Measurements from ENCODE around the gene ELN. TPM values are rescaled to one million over a fixed set of nuclear protein-coding genes. Genes with fewer than 3 reads are reported as not detected.

The ELN gene
- polyA plus RNA-seq, 1 donor: 54.4 TPM

GRCh38 chr7:74063223-74063641 is 35.3 kb downstream of the ELN start:
- no CpG with 5 or more reads among the region's 14 CpGs for WGBS (ENCODE audit: insufficient coverage, low lambda C conversion rate)
- no peaks in the 10 kb centered on the region for H3K9me3 ChIP-seq (ENCODE audit: control insufficient read depth, low read depth, low read length)
- H3K4me1 ChIP-seq (ENCODE audit: control insufficient read depth, insufficient read depth, low read length): peaks cover 3% of the 10 kb centered on the region
- DNase-seq: no peak
- H3K27ac ChIP-seq (ENCODE audit: low read length): no peak overlapping the region
- H3K4me3 ChIP-seq (ENCODE audit: low read length): no peak overlapping the region
- no peaks in the 10 kb centered on the region for H3K27me3 ChIP-seq (ENCODE audit: control insufficient read depth, insufficient read depth, low read length)
- peaks cover 4% of the 10 kb centered on the region for H3K36me3 ChIP-seq (ENCODE audit: control insufficient read depth, insufficient read depth, low read length)

GRCh38 chr7:74063646-74064045 is 35.7 kb downstream of the ELN start:
- no peak overlapping the region for H3K4me3 ChIP-seq (ENCODE audit: low read length)
- no peaks in the 10 kb centered on the region for H3K27me3 ChIP-seq (ENCODE audit: control insufficient read depth, insufficient read depth, low read length)
- WGBS (ENCODE audit: insufficient coverage, low lambda C conversion rate): 100% methylated on average over 1 of the region's 12 CpGs
- H3K9me3 ChIP-seq (ENCODE audit: control insufficient read depth, low read depth, low read length): no peaks in the 10 kb centered on the region
- H3K36me3 ChIP-seq (ENCODE audit: control insufficient read depth, insufficient read depth, low read length): peaks cover 4% of the 10 kb centered on the region
- H3K27ac ChIP-seq (ENCODE audit: low read length): no peak overlapping the region
- DNase-seq: no peak
- H3K4me1 ChIP-seq (ENCODE audit: control insufficient read depth, insufficient read depth, low read length): peaks cover 3% of the 10 kb centered on the region

GRCh38 chr7:74064696-74065095 is 36.7 kb downstream of the ELN start:
- H3K4me3 ChIP-seq (ENCODE audit: low read length): no peak overlapping the region
- no peak for DNase-seq
- H3K9me3 ChIP-seq (ENCODE audit: control insufficient read depth, low read depth, low read length): no peaks in the 10 kb centered on the region
- H3K27ac ChIP-seq (ENCODE audit: low read length): no peak overlapping the region
- peaks cover 4% of the 10 kb centered on the region for H3K36me3 ChIP-seq (ENCODE audit: control insufficient read depth, insufficient read depth, low read length)
- no CpG with 5 or more reads among the region's 4 CpGs for WGBS (ENCODE audit: insufficient coverage, low lambda C conversion rate)
- no peaks in the 10 kb centered on the region for H3K27me3 ChIP-seq (ENCODE audit: control insufficient read depth, insufficient read depth, low read length)
- peaks cover under 1% of the 10 kb centered on the region for H3K4me1 ChIP-seq (ENCODE audit: control insufficient read depth, insufficient read depth, low read length)

GRCh38 chr7:74066626-74067025 is 38.7 kb downstream of the ELN start:
- WGBS (ENCODE audit: insufficient coverage, low lambda C conversion rate): no CpG with 5 or more reads among the region's 3 CpGs
- no peaks in the 10 kb centered on the region for H3K27me3 ChIP-seq (ENCODE audit: control insufficient read depth, insufficient read depth, low read length)
- H3K4me1 ChIP-seq (ENCODE audit: control insufficient read depth, insufficient read depth, low read length): no peaks in the 10 kb centered on the region
- no peak for DNase-seq
- H3K9me3 ChIP-seq (ENCODE audit: control insufficient read depth, low read depth, low read length): no peaks in the 10 kb centered on the region
- no peak overlapping the region for H3K27ac ChIP-seq (ENCODE audit: low read length)
- H3K4me3 ChIP-seq (ENCODE audit: low read length): no peak overlapping the region
- H3K36me3 ChIP-seq (ENCODE audit: control insufficient read depth, insufficient read depth, low read length): no peaks in the 10 kb centered on the region

- no CpG with 5 or more reads among the region's 20 CpGs for WGBS (ENCODE audit: insufficient coverage, low lambda C conversion rate)
- Histone ChIP-seq H3K4me3 (ENCODE audit: low read length) (no peak overlapping the region), H3K9me3 (ENCODE audit: control insufficient read depth, low read depth, low read length) (no peaks in the 10 kb centered on the region), H3K36me3 (ENCODE audit: control insufficient read depth, insufficient read depth, low read length) (no peaks in the 10 kb centered on the region), H3K27ac (ENCODE audit: low read length) (no peak overlapping the region), H3K27me3 (ENCODE audit: control insufficient read depth, insufficient read depth, low read length) (no peaks in the 10 kb centered on the region), H3K4me1 (ENCODE audit: control insufficient read depth, insufficient read depth, low read length) (no peaks in the 10 kb centered on the region)
- DNase-seq: no peak
These were observed 40.6 kb downstream of the ELN start for GRCh38 chr7:74068378-74069085.

GRCh38 chr7:74069086-74069541 is 41.1 kb downstream of the ELN start:
- no peak for DNase-seq
- no peaks in the 10 kb centered on the region for H3K9me3 ChIP-seq (ENCODE audit: control insufficient read depth, low read depth, low read length)
- no peaks in the 10 kb centered on the region for H3K27me3 ChIP-seq (ENCODE audit: control insufficient read depth, insufficient read depth, low read length)
- WGBS (ENCODE audit: insufficient coverage, low lambda C conversion rate): no CpG with 5 or more reads among the region's 16 CpGs
- no peak overlapping the region for H3K27ac ChIP-seq (ENCODE audit: low read length)
- H3K36me3 ChIP-seq (ENCODE audit: control insufficient read depth, insufficient read depth, low read length): no peaks in the 10 kb centered on the region
- H3K4me3 ChIP-seq (ENCODE audit: low read length): no peak overlapping the region
- H3K4me1 ChIP-seq (ENCODE audit: control insufficient read depth, insufficient read depth, low read length): no peaks in the 10 kb centered on the region

- H3K27ac ChIP-seq (ENCODE audit: low read length): no peak overlapping the region
- H3K4me1 ChIP-seq (ENCODE audit: control insufficient read depth, insufficient read depth, low read length): no peaks in the 10 kb centered on the region
- H3K9me3 ChIP-seq (ENCODE audit: control insufficient read depth, low read depth, low read length): no peaks in the 10 kb centered on the region
- H3K4me3 ChIP-seq (ENCODE audit: low read length): no peak overlapping the region
- H3K27me3 ChIP-seq (ENCODE audit: control insufficient read depth, insufficient read depth, low read length): no peaks in the 10 kb centered on the region
- no peak for DNase-seq
- no peaks in the 10 kb centered on the region for H3K36me3 ChIP-seq (ENCODE audit: control insufficient read depth, insufficient read depth, low read length)
- WGBS (ENCODE audit: insufficient coverage, low lambda C conversion rate): no CpG with 5 or more reads among the region's 11 CpGs
These were observed 42.0 kb downstream of the ELN start for GRCh38 chr7:74069790-74070618.

- H3K27ac ChIP-seq (ENCODE audit: low read length): no peak overlapping the region
- no peaks in the 10 kb centered on the region for H3K9me3 ChIP-seq (ENCODE audit: control insufficient read depth, low read depth, low read length)
- DNase-seq: no peak
- H3K4me1 ChIP-seq (ENCODE audit: control insufficient read depth, insufficient read depth, low read length): no peaks in the 10 kb centered on the region
- WGBS (ENCODE audit: insufficient coverage, low lambda C conversion rate): 100% methylated on average over 1 of the region's 6 CpGs
- H3K27me3 ChIP-seq (ENCODE audit: control insufficient read depth, insufficient read depth, low read length): no peaks in the 10 kb centered on the region
- no peak overlapping the region for H3K4me3 ChIP-seq (ENCODE audit: low read length)
- H3K36me3 ChIP-seq (ENCODE audit: control insufficient read depth, insufficient read depth, low read length): no peaks in the 10 kb centered on the region
These were observed 42.6 kb downstream of the ELN start for GRCh38 chr7:74070619-74070921.

GRCh38 chr7:74071121-74071520 is 43.1 kb downstream of the ELN start:
- Histone ChIP-seq H3K36me3 (ENCODE audit: control insufficient read depth, insufficient read depth, low read length) (no peaks in the 10 kb centered on the region), H3K27ac (ENCODE audit: low read length) (no peak overlapping the region), H3K4me3 (ENCODE audit: low read length) (no peak overlapping the region), H3K4me1 (ENCODE audit: control insufficient read depth, insufficient read depth, low read length) (no peaks in the 10 kb centered on the region), H3K9me3 (ENCODE audit: control insufficient read depth, low read depth, low read length) (no peaks in the 10 kb centered on the region), H3K27me3 (ENCODE audit: control insufficient read depth, insufficient read depth, low read length) (no peaks in the 10 kb centered on the region)
- DNase-seq: no peak
- 100% methylated on average over 2 of the region's 3 CpGs for WGBS (ENCODE audit: insufficient coverage, low lambda C conversion rate)

- no peak overlapping the region for H3K4me3 ChIP-seq (ENCODE audit: low read length)
- no peak overlapping the region for H3K27ac ChIP-seq (ENCODE audit: low read length)
- H3K4me1 ChIP-seq (ENCODE audit: control insufficient read depth, insufficient read depth, low read length): no peaks in the 10 kb centered on the region
- H3K27me3 ChIP-seq (ENCODE audit: control insufficient read depth, insufficient read depth, low read length): no peaks in the 10 kb centered on the region
- WGBS (ENCODE audit: insufficient coverage, low lambda C conversion rate): 100% methylated on average over 1 of the region's 1 CpG
- H3K36me3 ChIP-seq (ENCODE audit: control insufficient read depth, insufficient read depth, low read length): no peaks in the 10 kb centered on the region
- no peaks in the 10 kb centered on the region for H3K9me3 ChIP-seq (ENCODE audit: control insufficient read depth, low read depth, low read length)
- no peak for DNase-seq
These were observed 46.8 kb downstream of the ELN start for GRCh38 chr7:74074770-74075169.
